ENCODE measurements around the gene ALDH1A2.

Gene ALDH1A2

DNA sequence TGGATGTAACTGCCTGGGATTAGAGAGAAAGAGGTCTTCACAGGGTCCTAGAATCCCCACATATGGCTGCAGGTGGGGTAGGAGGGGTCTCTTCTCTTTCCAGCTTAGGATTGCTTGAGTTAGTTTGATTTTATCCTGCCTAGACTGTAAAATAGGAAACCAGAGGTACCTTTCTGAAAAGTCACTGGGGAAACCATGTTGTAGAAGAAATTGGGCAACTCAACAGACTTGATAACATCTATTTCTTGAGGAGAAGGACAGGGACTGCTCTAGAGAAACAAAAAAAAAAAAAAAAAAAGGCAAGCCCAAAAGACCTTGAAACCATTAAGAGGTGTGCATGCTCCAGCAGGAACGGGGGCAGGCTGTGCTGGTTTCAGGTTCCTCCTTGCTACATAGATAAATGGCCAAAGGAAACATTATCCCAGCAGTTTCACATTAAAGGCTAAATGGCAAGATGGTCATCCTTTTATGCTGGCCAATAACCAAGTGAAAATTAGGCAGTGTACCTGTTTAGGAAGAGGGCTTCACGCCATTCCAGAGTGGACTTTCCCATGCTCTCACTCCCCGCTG, 116.1 kb downstream of the ALDH1A2 start:
- FAIRE-seq, result no peak
- no peak for DNase-seq (ENCODE audit: extremely low spot score, insufficient read length, low read depth)

DNA sequence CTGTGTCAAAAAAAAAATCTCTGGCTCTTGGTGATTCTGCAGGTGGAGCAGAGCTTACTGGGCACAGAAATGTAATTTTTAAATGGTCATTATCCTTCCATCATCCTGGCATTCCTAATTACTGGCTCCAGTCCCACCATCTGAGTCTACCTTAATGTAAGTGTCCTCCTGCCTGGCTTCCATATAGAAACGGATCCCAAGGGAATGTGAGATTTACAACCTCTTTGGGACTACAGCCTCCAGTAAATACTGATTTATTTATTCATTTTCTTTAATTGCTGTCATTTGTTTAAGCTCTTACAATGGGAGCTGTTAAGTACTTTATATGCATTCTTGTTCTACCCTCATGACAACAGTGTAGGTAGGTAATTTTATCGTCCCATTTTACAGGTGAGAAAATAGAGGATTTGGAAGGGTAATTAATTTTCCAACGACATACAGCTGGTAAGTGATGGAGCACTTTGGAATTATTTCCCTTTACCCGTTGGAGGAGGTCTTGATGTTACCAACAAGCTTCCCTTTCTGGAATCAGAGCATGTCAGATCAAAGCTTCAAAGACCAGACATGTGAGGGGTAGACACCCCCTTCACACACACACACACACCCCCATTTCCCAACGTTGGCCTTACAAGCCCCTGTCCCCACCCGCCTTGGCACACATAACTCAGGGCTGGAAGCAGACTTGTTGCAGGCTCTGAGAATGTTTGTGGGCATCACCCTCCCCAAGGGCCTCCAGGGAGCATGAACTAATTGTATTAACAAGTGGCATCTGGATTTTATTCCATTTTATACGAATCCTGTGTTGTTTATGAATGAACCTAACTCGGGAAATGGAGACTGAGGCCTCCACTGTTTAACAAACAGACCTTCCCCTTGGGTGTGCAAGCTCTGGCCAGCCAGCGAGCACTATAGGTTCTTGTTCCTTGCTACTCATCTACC, 116.9 kb downstream of the ALDH1A2 start:
- DNase-seq (ENCODE audit: extremely low spot score, insufficient read length, low read depth) (no peak), FAIRE-seq (no peak)

DNA sequence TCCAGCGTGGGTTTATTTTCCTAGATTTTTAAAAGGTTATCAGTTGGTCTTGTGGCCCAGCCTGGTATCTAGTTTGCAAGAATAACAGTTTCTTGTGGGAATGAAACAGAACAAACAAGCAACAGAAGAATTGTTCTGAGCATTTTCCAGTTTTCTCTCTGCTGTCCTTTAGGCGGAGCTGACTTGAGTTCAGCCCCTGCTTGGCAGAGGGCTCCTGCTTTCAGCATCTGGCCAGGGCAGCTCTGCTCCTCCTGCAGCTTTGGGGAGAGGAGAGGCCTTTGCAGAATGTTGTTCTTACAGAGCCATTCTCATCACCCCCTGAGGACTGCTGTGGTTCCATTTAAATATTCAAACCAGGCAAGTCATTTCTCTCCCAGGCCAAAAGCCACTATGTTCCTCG, 117.7 kb downstream of the ALDH1A2 start:
- FAIRE-seq, result no peak
- no peak for DNase-seq (ENCODE audit: extremely low spot score, insufficient read length, low read depth)

DNA sequence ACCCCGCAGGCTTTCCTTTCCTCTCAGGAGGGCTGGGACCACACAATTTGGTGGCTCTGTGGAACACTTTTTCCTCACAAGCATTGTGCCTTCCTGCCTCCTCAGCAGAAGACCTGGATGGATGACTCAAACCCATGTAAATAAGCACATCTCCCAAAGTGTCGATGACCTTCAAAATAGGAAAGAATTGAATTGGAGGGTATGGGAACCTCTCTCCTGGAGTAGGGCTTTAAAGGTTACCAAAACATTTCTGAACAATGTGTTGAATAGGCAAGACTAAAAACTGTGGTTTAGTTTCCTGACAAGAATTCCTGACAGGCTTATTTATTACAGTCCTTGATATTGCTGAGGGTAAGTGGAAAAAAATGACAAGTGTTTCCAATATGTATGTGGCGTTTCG, 118.2 kb downstream of the ALDH1A2 start:
- DNase-seq (ENCODE audit: extremely low spot score, insufficient read length, low read depth) (no peak), FAIRE-seq (no peak)

DNA sequence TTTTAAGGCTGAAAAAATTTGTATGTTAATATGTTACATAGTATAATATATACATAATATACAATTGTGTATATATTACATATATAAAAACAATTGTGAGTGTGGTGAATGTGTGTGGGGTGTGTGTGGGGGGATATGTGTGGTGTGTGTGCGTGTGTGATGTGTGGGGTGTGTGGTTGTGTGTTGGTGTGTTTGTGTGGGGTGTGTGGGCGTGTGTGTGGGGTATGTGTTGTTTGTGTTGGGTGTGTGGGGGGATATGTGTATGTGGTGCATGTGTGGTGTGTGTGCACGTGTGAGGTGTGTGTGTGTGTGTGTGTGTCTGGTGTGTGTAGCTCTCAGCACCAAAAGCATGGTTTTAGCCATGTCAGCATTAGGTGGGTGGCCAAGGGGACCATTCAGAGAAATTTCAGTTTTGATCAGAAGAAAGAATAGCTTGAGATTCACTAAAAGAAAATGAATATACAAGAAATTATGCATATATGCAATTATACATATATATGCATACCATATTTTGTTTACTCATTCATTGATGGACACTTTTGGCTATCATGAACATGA, 118.9 kb downstream of the ALDH1A2 start:
- no peak for FAIRE-seq

DNA sequence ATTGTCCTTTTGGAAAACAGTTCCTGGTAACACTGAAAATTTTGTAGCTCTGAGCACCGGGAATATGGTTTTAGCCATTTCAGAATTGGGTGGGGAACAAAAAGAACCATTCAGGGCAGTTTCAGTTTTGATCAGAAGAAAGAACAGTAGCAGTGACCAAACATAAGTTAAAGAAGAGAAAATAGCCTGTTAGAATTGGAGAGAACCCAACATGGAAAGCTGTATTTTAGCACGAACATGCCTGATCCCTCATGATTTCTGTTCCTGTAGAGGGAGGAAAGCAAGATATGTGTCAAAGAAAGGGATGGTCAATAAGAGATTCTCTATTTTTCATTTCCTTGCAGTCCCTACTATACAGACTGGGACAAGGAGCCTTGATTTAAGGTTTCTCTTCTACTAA, 119.9 kb downstream of the ALDH1A2 start:
- no peak for FAIRE-seq
- no peak for DNase-seq (ENCODE audit: extremely low spot score, insufficient read length, low read depth)

More for the DNA sequence above, 118.9 kb downstream of the ALDH1A2 start:
- no peak for DNase-seq (ENCODE audit: extremely low spot score, insufficient read length, low read depth)

DNA sequence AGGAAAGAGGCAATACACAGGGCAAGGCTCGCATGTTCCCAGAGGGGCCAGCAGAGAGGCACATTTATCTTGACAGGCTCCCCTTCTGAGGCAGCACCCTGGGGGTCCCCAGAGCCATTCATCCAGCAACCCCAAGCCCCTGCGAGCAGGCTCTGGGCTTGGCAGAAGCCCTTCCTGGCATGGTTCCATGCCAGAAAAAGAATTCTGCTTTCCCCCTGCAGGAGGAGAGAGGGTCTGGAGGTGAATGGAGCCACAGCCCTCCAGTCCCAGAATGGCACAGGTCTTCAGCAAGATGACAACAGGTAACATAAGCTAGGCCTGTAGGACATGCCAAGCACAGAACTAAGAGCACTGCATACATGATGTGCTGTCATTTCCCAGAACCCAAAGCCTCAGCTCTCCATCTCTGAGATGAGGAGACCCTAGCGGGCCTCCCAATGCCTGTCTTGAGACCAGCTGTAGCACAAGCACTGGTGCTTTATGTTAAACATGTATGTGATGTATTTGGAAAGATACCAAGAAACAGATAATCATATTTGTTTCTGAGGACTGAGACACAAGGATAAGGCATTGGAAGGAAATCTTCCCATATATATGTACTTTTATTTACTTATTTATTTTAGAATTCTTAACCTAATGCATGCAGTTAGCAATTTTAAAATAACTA, 121.6 kb downstream of the ALDH1A2 start:
- no peak for FAIRE-seq

DNA sequence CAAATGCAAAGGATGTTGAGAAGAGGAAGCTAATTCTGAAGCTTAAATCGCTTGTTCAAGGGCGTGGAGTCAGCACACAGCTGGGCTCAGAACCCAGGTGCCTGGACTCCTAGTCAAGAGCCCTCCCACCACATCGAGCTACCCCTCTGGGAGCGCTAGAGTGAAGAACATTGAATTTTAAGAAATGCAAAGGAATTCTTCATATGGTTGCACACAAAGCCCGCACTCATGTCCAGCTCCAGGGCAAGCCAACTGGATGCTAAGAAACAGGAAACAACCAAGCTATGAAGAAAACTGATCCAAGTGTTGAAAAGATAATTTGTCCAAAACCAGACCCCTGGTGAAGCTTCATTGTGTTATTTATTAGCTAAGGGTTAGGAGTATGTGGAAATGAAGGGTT, 122.3 kb downstream of the ALDH1A2 start:
- DNase-seq (ENCODE audit: extremely low spot score, insufficient read length, low read depth) (no peak), FAIRE-seq (no peak)

More for the DNA sequence above, 121.6 kb downstream of the ALDH1A2 start:
- DNase-seq (ENCODE audit: extremely low spot score, insufficient read length, low read depth), result no peak

DNA sequence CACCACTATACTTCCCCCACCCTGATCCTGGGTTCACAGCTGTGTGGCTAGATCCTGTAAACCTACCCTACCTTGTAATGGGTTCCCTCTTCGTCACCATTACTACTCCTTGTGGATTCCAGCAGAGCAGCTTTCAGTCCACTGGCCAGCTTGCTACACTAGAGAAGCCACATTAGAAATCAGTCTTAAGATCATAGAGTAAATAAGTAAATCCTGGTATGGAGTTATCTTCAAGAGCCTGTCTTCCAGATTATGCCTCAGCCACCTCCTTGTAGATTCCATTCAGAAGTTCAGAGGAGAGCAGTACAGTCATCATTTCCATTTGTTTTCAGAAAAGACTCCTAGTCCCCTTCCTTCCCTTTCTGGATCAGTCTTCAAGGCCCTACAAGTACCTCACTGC, 123.7 kb downstream of the ALDH1A2 start:
- FAIRE-seq, result no peak
- no peak for DNase-seq (ENCODE audit: extremely low spot score, insufficient read length, low read depth)

DNA sequence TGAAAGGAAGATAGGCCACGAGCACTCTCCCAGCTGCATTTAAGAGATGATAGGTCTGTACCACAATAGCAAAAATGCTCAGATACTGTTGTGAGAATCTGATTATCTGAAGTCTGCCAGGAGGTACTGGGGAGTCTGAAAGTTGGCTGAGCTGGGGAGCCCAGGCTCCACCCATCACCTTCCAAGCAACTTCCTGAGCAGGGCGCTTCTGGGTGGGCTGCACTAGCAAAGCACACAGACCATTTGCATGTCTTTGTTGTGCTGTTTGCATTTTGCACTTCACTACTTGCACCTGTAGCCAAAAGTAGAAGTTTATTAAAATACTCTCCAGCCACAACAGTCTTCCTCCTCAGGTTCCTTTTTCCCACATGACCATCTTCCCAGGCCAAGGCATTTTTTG, 133.2 kb downstream of the ALDH1A2 start:
- no peak for DNase-seq (ENCODE audit: extremely low spot score, insufficient read length, low read depth)
- no peak for FAIRE-seq

DNA sequence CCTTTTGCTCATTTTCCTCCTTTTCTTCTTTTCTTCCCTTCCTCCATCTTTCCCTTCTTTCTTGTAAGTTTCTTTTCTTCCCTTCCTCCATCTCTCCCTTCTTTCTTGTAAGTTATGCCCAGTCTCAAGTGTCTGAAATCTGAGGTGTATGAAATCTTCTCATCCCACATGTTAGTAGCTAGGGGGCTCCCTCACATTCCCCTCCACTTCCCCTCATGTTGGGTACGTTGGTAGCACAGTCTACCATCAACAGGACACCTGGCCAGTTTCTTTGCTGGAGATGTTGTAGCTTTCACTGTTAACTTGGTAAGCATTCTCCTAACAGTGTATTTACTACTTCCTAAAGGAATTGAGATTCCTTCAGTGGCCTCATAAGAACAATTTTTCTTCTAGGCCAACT, 133.9 kb downstream of the ALDH1A2 start:
- DNase-seq (ENCODE audit: extremely low spot score, insufficient read length, low read depth) (no peak), FAIRE-seq (no peak)

DNA sequence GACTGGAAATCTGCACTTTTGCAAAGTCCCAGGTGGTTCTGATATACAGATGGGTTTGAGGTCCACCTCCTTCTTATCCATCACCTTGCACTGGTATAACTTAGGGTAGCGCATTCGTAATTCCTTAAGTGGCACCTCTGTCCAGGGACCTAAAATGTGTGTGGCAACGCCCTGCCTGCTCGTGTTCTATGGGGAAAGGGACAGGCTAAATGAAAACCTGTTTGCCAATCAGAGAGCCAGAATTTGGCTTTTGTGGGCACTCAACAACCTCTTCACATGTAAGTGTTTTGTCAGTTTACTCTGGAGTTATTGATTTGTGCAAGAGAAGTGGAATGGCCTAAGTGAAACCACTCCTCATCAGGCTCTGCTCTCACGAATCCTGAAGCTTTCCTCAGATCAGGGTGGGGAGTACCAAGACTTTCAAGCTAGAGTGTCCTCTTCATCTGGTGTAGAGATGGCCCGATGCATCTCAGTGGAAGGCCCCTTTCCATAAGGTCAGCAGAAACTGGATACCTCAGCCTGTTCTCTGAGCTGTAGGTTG, 138.3 kb downstream of the ALDH1A2 start:
- DNase-seq (ENCODE audit: extremely low spot score, insufficient read length, low read depth) (no peak), FAIRE-seq (no peak)

DNA sequence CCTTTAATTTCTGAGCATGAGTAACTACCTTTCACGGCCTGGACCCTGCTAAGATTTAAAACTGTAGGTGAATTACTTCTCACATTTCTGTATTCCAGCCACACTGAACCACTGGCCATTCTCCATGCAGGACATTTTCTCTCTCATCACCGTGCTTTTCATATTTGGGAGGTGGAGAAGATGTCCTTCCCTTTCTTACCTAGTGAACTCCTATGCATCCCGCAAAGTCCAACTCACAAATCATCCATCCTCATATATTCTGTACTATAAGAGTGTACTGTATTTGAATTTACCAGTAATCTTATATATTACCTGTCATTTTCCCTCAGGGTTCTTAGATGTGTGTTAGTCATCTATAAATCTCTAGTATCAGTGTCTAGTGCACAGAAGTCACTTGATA, 139.9 kb downstream of the ALDH1A2 start:
- FAIRE-seq, result no peak
- DNase-seq (ENCODE audit: extremely low spot score, insufficient read length, low read depth), result no peak

DNA sequence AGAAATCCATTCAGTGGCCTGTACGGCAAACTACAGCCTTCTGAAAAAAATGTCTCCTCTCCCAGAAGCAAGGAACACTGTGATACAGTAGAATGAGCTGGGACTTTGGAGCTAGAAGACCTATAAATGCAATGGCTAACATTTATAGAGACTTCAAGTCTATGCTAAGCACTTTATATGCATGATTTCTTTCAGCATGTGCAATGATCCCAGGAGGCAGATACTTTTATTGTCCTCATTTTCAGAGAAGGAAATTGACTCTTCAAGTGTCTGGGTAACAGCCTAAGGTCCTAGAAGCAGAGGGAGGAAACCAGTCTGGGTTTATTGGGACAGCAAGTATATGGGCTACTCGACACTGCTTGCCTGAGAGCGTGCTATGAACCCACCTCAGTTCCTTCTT, 140.9 kb downstream of the ALDH1A2 start:
- DNase-seq (ENCODE audit: extremely low spot score, insufficient read length, low read depth), result no peak
- no peak for FAIRE-seq

DNA sequence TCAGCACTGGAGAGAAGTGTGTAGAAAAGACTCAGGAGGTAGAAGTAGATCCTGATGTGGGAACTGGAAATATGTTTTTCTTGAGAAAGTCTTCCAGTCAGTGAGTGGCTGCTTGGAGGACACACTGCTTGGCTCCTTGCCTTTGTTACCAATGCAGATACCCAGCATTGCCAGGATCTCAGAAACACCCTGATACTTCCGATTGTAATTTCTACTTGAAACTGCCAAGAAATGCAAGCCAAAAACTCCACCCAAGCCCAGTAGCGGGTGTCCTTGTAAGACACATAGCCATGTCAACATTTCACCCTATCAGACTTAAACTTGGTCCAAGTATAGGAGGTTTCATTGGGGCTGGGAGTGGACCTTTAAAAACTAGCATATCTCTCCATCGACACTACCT, 141.8 kb downstream of the ALDH1A2 start:
- FAIRE-seq (no peak), DNase-seq (ENCODE audit: extremely low spot score, insufficient read length, low read depth) (no peak)

DNA sequence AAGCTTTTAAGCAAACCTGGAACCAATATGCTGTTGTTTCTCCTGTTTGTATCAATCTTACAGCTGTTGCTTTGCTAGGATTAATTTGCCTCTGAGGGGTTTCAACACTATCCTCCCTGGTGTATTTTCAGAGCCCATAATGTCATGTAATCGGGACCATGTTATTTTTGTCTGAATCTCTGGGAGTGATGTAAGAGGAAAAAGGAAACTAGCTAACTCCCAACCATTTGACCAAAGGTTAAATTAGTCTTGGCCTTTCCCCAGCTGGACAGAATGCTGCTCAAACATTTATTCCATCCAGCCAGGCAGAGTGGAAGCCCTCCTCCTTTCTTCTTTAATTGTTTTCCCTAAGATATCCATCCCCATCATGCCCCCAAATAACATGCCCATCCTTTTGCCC, 142.2 kb downstream of the ALDH1A2 start:
- no peak for FAIRE-seq
- DNase-seq (ENCODE audit: extremely low spot score, insufficient read length, low read depth), result no peak

DNA sequence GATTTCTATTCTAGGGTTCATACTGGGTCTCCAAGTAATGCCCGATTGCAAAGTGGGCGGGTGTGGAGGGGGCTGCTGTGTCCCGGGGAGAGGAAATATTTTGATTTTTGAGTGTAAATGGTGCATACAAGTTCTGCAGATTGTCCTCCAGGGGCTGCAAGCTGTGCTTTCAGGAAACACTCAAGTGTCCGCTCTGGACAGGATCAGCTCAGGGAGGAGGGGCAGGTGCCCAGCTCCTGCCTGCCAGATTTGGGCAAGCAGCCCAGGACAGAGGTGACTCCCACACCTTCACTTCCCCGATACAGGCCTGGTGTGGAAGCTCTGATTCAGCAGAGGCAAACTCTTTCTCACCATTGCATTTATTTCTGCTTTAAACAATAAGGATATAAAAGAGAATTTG, 142.7 kb downstream of the ALDH1A2 start:
- FAIRE-seq (no peak), DNase-seq (ENCODE audit: extremely low spot score, insufficient read length, low read depth) (no peak)

DNA sequence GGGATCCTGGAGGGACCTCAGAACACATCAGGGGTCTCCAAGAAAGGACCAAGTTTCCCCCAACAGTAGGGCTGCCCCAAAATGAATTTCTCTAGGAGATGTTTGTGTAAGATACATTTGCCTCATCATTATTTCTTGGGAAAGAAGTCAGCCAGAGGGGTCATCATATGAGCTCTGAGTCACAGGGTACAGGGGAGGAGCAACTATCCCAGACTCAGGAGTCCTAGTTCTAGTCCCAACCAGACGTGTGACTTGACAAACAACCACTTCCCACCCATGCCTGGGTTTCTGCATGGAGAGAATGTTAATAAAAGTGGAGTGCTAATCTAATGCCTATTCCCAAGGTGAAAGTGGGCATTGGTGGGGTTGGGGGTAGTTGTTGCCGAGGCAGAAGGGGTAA, 144.1 kb downstream of the ALDH1A2 start:
- FAIRE-seq, result no peak

DNA sequence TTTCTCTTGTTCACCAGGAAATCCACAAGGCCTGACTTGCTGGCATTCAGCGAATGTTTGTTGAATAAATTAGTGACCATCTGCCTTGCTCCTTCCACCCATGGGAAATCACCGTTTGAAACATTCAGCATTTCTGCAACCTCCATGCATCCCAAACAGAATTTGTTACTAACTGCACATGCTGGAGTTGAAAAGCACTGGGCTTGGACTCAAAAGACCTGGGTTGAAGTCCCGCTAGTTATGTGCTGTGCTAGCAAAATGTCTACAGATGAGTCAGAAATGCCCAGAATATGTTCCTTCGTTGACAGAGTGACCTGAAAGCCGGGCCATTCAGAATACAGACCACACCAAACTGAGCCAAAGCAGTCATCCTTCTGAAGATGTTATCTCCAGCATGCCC, 144.6 kb downstream of the ALDH1A2 start:
- FAIRE-seq (no peak), DNase-seq (ENCODE audit: extremely low spot score, insufficient read length, low read depth) (no peak)

More for the DNA sequence above, 144.1 kb downstream of the ALDH1A2 start:
- DNase-seq (ENCODE audit: extremely low spot score, insufficient read length, low read depth), result no peak

DNA sequence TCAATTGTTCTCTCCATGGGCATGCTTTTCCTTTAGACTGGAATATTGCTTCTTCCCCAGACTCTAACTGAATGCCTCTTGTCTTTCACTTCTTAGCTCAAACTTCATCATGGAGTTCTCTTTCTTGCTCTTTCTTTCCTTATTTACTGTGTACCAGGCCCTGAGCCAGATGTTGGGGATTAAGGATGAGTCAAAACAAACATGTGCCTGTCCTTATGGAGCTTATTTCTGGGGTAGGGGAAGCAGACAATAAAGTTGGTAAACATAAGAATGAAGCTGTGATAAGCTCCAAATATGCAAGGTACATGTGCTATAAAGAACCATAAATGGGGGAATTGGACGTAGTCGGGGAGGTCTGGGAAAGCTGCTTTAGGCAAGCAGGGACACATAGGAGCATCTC, 145.8 kb downstream of the ALDH1A2 start:
- DNase-seq (ENCODE audit: extremely low spot score, insufficient read length, low read depth) (no peak), FAIRE-seq (no peak)

DNA sequence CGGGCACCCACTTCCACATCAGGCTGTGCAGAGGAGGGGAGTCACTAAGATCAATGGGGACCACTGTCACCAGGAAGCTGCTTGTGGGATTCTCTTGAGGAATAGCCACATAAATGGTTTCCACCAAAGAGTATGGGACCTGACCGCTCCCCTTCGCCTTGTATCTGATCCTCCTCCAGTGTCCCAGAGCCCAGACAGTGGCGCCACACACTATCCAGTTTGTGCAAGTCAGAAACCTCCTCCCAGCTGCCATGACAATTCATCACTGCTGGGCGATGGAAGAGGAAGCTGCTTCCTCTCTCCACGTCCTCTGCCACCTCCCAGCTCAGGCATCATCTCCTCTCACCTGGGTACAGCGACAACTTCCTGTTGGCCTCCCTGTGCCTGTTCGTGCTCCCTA, 147.5 kb downstream of the ALDH1A2 start:
- no peak for FAIRE-seq

More for the DNA sequence above, 147.5 kb downstream of the ALDH1A2 start:
- DNase-seq (ENCODE audit: extremely low spot score, insufficient read length, low read depth), result no peak

Measured in GM18507 (cell line).